Measurements from ENCODE around the gene PLA2G15. TPM values are rescaled to one million over a fixed set of nuclear protein-coding genes. Genes with fewer than 3 reads are reported as not detected.

Gene PLA2G15
- total and polyA plus RNA-seq, 2 donors (not counting 1 experiment from before 2014, with no cell fraction given): 22.2 to 28.7 TPM

GRCh38 chr16:68285683-68286082, 40.5 kb downstream of the PLA2G15 start:
- Histone ChIP-seq H3K27me3 (ENCODE audit: control insufficient read depth, insufficient read depth, low read length) (no peaks in the 10 kb centered on the region), H3K4me1 (ENCODE audit: control insufficient read depth, extremely low read depth, insufficient read depth, low read length) (peaks cover 10% of the 10 kb centered on the region), H3K4me3 (replicated peaks in 1 of 4; ENCODE audit: control extremely low read depth in 1 of 4, insufficient read depth in 1 of 4, low read depth in 3 of 4, low read length in 4 of 4) (no peak overlapping the region), H4K20me1 (ENCODE audit: control insufficient read depth, extremely low read depth, insufficient read depth, low read length) (no peaks in the 10 kb centered on the region), H3K4me2 (ENCODE audit: extremely low read depth, insufficient read depth, low read length) (no peak overlapping the region), H3K36me3 (ENCODE audit: control insufficient read depth, insufficient read depth, low read length) (peaks cover 6% of the 10 kb centered on the region), H3K27ac (ENCODE audit: insufficient read depth, low read length) (no peak overlapping the region), H3K79me2 (ENCODE audit: control insufficient read depth, insufficient read depth, low read length) (peaks cover 6% of the 10 kb centered on the region), H2AFZ (ENCODE audit: low read length) (no peak overlapping the region), H3K9ac (ENCODE audit: insufficient read depth, low read length) (no peak overlapping the region), H3K9me3 (ENCODE audit: control insufficient read depth, insufficient read depth, low read depth, low read length) (no peaks in the 10 kb centered on the region)
- DNase-seq (ENCODE audit: low read depth in 2 of 2): no peak
- TF ChIP-seq EZH2 (IDR thresholded peaks at IDR 0.05; ENCODE audit: low read length, missing control alignments): no peak
- TF ChIP-seq CTCF (conservative IDR thresholded peaks at IDR 0.05 in 1 of 2, IDR thresholded peaks at IDR 0.05 in 1 of 2; ENCODE audit: low read depth in 1 of 2, low read length in 2 of 2): no peak

- Histone ChIP-seq H2AFZ (ENCODE audit: low read length) (no peak overlapping the region), H3K79me2 (ENCODE audit: control insufficient read depth, insufficient read depth, low read length) (peaks cover 6% of the 10 kb centered on the region), H3K36me3 (ENCODE audit: control insufficient read depth, insufficient read depth, low read length) (peaks cover 9% of the 10 kb centered on the region), H3K27ac (ENCODE audit: insufficient read depth, low read length) (no peak overlapping the region), H3K4me2 (ENCODE audit: extremely low read depth, insufficient read depth, low read length) (no peak overlapping the region), H3K4me1 (ENCODE audit: control insufficient read depth, extremely low read depth, insufficient read depth, low read length) (peaks cover 10% of the 10 kb centered on the region), H4K20me1 (ENCODE audit: control insufficient read depth, extremely low read depth, insufficient read depth, low read length) (no peaks in the 10 kb centered on the region), H3K4me3 (replicated peaks in 1 of 4; ENCODE audit: control extremely low read depth in 1 of 4, insufficient read depth in 1 of 4, low read depth in 3 of 4, low read length in 4 of 4) (no peak overlapping the region), H3K27me3 (ENCODE audit: control insufficient read depth, insufficient read depth, low read length) (no peaks in the 10 kb centered on the region), H3K9me3 (ENCODE audit: control insufficient read depth, insufficient read depth, low read depth, low read length) (no peaks in the 10 kb centered on the region), H3K9ac (ENCODE audit: insufficient read depth, low read length) (no peak overlapping the region)
- DNase-seq (ENCODE audit: low read depth in 2 of 2): no peak
- TF ChIP-seq CTCF (conservative IDR thresholded peaks at IDR 0.05 in 1 of 2, IDR thresholded peaks at IDR 0.05 in 1 of 2; ENCODE audit: low read depth in 1 of 2, low read length in 2 of 2) (no peak), EZH2 (IDR thresholded peaks at IDR 0.05; ENCODE audit: low read length, missing control alignments) (no peak)
Measured at GRCh38 chr16:68286153-68287074, 41.2 kb downstream of the PLA2G15 start.

GRCh38 chr16:68287276-68288251, 42.4 kb downstream of the PLA2G15 start:
- H3K79me2 ChIP-seq (ENCODE audit: control insufficient read depth, insufficient read depth, low read length): peaks cover 6% of the 10 kb centered on the region
- H3K9ac ChIP-seq (ENCODE audit: insufficient read depth, low read length): no peak overlapping the region

More at GRCh38 chr16:68287276-68288251, 42.4 kb downstream of the PLA2G15 start:
- Histone ChIP-seq H3K4me3 (replicated peaks in 1 of 4; ENCODE audit: control extremely low read depth in 1 of 4, insufficient read depth in 1 of 4, low read depth in 3 of 4, low read length in 4 of 4) (no peak overlapping the region), H3K4me2 (ENCODE audit: extremely low read depth, insufficient read depth, low read length) (peak overlapping the region; percentile 62), H2AFZ (ENCODE audit: low read length) (no peak overlapping the region), H4K20me1 (ENCODE audit: control insufficient read depth, extremely low read depth, insufficient read depth, low read length) (no peaks in the 10 kb centered on the region), H3K27ac (ENCODE audit: insufficient read depth, low read length) (peak overlapping the region; percentile 70), H3K27me3 (ENCODE audit: control insufficient read depth, insufficient read depth, low read length) (no peaks in the 10 kb centered on the region), H3K4me1 (ENCODE audit: control insufficient read depth, extremely low read depth, insufficient read depth, low read length) (peaks cover 10% of the 10 kb centered on the region), H3K36me3 (ENCODE audit: control insufficient read depth, insufficient read depth, low read length) (peaks cover 9% of the 10 kb centered on the region), H3K9me3 (ENCODE audit: control insufficient read depth, insufficient read depth, low read depth, low read length) (no peaks in the 10 kb centered on the region)
- DNase-seq (ENCODE audit: low read depth in 2 of 2): peak; percentile 76 to 83
- no peak for TF ChIP-seq EZH2 (IDR thresholded peaks at IDR 0.05; ENCODE audit: low read length, missing control alignments)

All from fibroblast of lung (primary cell).